ENCODE measurements around the gene TSPOAP1. TPM values are rescaled to one million over a fixed set of nuclear protein-coding genes. Genes with fewer than 3 reads are reported as not detected.
A peak's percentile ranks its signal among the peaks of the same experiment; 100 is the strongest.

The TSPOAP1 gene
- total RNA-seq, 2 experiments from 2014 or later: 21.1 to 24.1 TPM

DNA sequence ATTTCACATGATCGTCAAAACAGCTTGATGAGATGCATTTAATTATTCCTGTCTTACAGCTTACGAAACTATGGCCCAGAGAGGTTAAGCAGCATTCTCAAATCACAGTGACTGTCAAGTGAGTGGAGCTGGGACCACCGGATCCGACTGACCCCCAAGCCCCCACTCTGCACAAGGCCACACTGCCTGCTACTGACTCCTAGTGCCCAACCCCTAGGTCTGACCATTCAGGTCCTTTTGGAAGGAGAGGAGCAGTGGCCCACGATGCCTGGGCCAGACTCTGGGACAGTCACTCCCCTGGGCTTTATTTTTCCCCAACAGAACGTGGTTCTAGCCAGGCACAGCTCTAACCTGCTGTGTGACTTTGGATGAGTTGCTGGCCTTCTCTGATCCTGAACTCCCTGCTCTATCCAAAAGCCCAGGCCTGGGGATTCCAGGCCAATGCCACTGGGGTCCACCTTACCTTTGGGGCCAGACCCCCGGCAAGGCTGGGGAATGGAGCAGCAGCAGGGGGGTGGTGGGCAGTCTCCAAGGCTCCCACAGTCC is 9.9 kb downstream of the TSPOAP1 start:
- Mint-ChIP-seq H3K27ac (peak overlapping the region; percentile 90), H3K4me1 (ENCODE audit: low read depth) (peaks cover 15% of the 10 kb centered on the region), H3K9me3 (no peaks in the 10 kb centered on the region), H3K4me3 (no peak overlapping the region), H3K27me3 (no peaks in the 10 kb centered on the region), H3K36me3 (ENCODE audit: low read depth) (peaks cover 4% of the 10 kb centered on the region)
- DNase-seq (no peak), ATAC-seq (no peak)
- intact Hi-C loops (cut with micrococcal nuclease): loop anchor here (5.0 kb wide), 3 partner anchors 34 to 129 kb away; partner anchors contain the start of genes RNF43 and SUPT4H1
- TF ChIP-seq, protein P1, sequence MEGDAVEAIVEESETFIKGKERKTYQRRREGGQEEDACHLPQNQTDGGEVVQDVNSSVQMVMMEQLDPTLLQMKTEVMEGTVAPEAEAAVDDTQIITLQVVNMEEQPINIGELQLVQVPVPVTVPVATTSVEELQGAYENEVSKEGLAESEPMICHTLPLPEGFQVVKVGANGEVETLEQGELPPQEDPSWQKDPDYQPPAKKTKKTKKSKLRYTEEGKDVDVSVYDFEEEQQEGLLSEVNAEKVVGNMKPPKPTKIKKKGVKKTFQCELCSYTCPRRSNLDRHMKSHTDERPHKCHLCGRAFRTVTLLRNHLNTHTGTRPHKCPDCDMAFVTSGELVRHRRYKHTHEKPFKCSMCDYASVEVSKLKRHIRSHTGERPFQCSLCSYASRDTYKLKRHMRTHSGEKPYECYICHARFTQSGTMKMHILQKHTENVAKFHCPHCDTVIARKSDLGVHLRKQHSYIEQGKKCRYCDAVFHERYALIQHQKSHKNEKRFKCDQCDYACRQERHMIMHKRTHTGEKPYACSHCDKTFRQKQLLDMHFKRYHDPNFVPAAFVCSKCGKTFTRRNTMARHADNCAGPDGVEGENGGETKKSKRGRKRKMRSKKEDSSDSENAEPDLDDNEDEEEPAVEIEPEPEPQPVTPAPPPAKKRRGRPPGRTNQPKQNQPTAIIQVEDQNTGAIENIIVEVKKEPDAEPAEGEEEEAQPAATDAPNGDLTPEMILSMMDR (IDR thresholded peaks at IDR 0.05): no peak
- ChIA-PET CTCF (interaction anchor here (1.2 to 8.0 kb wide), 6 partner anchors 8 to 260 kb away, joined by 3 to 161 read pairs (median 52); partner anchors contain the start of genes RNF43 and TSPOAP1), POLR2A (interaction anchor here (0.8 to 26.8 kb wide), 6 partner anchors 8 to 374 kb away, joined by 3 to 1558 read pairs (median 6); partner anchors contain the start of genes RAD51C, SUPT4H1 and TSPOAP1)

- peaks cover 15% of the 10 kb centered on the region for H3K4me1 Mint-ChIP-seq (ENCODE audit: low read depth)
- TF ChIP-seq, protein P1 (IDR thresholded peaks at IDR 0.05): no peak
- no peaks in the 10 kb centered on the region for H3K9me3 Mint-ChIP-seq
- no peak overlapping the region for H3K4me3 Mint-ChIP-seq
- H3K27ac Mint-ChIP-seq: peak overlapping the region; percentile 90
- H3K36me3 Mint-ChIP-seq (ENCODE audit: low read depth): peaks cover 4% of the 10 kb centered on the region
- ATAC-seq: no peak
- intact Hi-C loops (cut with micrococcal nuclease): loop anchor here (5.0 kb wide), 3 partner anchors 34 to 129 kb away; partner anchors contain the start of genes RNF43 and SUPT4H1
- ChIA-PET CTCF (interaction anchor here (0.6 to 8.0 kb wide), 56 partner anchors 9 to 688 kb away, joined by 3 to 161 read pairs (median 6); partner anchors contain the start of genes HSF5, MKS1, RNF43 and SUPT4H1), POLR2A (interaction anchor here (0.6 to 26.8 kb wide), 13 partner anchors 9 to 375 kb away, joined by 3 to 1558 read pairs (median 4); partner anchors contain the start of genes HSF5, RAD51C, SUPT4H1 and TSPOAP1)
- H3K27me3 Mint-ChIP-seq: no peaks in the 10 kb centered on the region
- no peak for DNase-seq
These were observed 10.5 kb downstream of the TSPOAP1 start for GRCh38 chr17:58318065-58318481.

GRCh38 chr17:58317421-58318064 is 11.1 kb downstream of the TSPOAP1 start:
- TF ChIP-seq, protein P1 (IDR thresholded peaks at IDR 0.05): peak; percentile 78
- peaks cover 4% of the 10 kb centered on the region for H3K36me3 Mint-ChIP-seq (ENCODE audit: low read depth)
- peak; percentile 89 for DNase-seq
- peak overlapping the region; percentile 90 for H3K27ac Mint-ChIP-seq
- intact Hi-C loops (cut with micrococcal nuclease): loop anchor here (5.0 kb wide), 3 partner anchors 35 to 130 kb away; partner anchors contain the start of genes RNF43 and SUPT4H1
- CTCF ChIA-PET: interaction anchor here (0.6 to 8.0 kb wide), 60 partner anchors 10 to 688 kb away, joined by 3 to 161 read pairs (median 6); partner anchors contain the start of genes HSF5, MKS1, MPO and RNF43
- ATAC-seq: peak; percentile 98
- H3K4me1 Mint-ChIP-seq (ENCODE audit: low read depth): peaks cover 15% of the 10 kb centered on the region
- POLR2A ChIA-PET: interaction anchor here (0.6 to 26.8 kb wide), 17 partner anchors 8 to 375 kb away, joined by 3 to 1558 read pairs (median 3); partner anchors contain the start of genes HSF5, RAD51C, SUPT4H1 and TSPOAP1
- H3K4me3 Mint-ChIP-seq: peak overlapping the region; percentile 20
- H3K27me3 Mint-ChIP-seq: no peaks in the 10 kb centered on the region
- no peaks in the 10 kb centered on the region for H3K9me3 Mint-ChIP-seq

GRCh38 chr17:58316260-58316960 is 12.2 kb downstream of the TSPOAP1 start:
- intact Hi-C loops (cut with micrococcal nuclease): loop anchor here (5.0 kb wide), 3 partner anchors 36 to 131 kb away; partner anchors contain the start of genes RNF43 and SUPT4H1
- CTCF ChIA-PET: interaction anchor here (0.8 to 8.0 kb wide), 30 partner anchors 9 to 202 kb away, joined by 3 to 161 read pairs (median 10); partner anchors contain the start of genes HSF5, MPO, RNF43 and SUPT4H1
- no peak for DNase-seq

More at GRCh38 chr17:58316260-58316960, 12.2 kb downstream of the TSPOAP1 start:
- ATAC-seq: no peak
- H3K27ac Mint-ChIP-seq: no peak overlapping the region
- H3K27me3 Mint-ChIP-seq: no peaks in the 10 kb centered on the region
- no peaks in the 10 kb centered on the region for H3K36me3 Mint-ChIP-seq (ENCODE audit: low read depth)
- H3K4me1 Mint-ChIP-seq (ENCODE audit: low read depth): peaks cover 15% of the 10 kb centered on the region
- no peaks in the 10 kb centered on the region for H3K9me3 Mint-ChIP-seq
- POLR2A ChIA-PET: interaction anchor here (0.5 to 26.8 kb wide), 9 partner anchors 11 to 343 kb away, joined by 3 to 1558 read pairs (median 4); partner anchors contain the start of genes SUPT4H1 and TSPOAP1
- TF ChIP-seq, protein P1 (IDR thresholded peaks at IDR 0.05): no peak
- H3K4me3 Mint-ChIP-seq: no peak overlapping the region
